SU-DHL-6 (cell line): ENCODE data around the gene CRYBA1.

Source experiments
- EZH2phosphoT487 ChIP-seq: fragments of 200-600 bp; sonication (generic), shearing (Covaris generic); conservative IDR thresholded peaks from 2 replicates; pipeline ENCODE4 v1.6.1; 2018; ENCODE audit warnings: mild to moderate bottlenecking, antibody characterized with exemption, low read length, moderate library complexity, mixed read lengths
- TF ChIP-seq, protein P1 (sequence below): fragments of 200-600 bp; sonication (generic); IDR thresholded peaks from one replicate; pipeline ENCODE4 v1.5.1; 2017; ENCODE audit warnings: antibody characterized with exemption, mild to moderate bottlenecking, low read length, moderate library complexity; ENCODE audit not compliant: insufficient read depth, poor library complexity, severe bottlenecking

DNA sequence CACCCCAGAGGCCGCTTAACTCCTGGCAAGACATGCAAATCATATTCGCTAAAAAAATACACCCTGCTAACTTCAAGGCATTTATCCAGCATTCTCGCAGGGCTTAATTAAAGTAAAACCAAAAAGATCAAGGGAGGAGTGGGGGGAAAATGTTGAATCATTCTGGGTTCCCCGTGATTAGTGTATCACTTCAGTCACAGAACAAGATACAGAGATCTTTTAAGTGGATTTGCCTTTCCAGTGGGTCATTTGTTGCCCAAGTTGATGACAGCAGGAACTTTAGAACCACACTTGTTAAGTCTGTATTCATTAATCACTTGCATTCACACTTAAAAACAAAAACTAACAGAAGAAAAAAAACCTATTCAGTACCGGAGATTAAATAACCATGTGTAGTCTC, 17.3 kb downstream of the CRYBA1 start:
- TF ChIP-seq, protein P1, sequence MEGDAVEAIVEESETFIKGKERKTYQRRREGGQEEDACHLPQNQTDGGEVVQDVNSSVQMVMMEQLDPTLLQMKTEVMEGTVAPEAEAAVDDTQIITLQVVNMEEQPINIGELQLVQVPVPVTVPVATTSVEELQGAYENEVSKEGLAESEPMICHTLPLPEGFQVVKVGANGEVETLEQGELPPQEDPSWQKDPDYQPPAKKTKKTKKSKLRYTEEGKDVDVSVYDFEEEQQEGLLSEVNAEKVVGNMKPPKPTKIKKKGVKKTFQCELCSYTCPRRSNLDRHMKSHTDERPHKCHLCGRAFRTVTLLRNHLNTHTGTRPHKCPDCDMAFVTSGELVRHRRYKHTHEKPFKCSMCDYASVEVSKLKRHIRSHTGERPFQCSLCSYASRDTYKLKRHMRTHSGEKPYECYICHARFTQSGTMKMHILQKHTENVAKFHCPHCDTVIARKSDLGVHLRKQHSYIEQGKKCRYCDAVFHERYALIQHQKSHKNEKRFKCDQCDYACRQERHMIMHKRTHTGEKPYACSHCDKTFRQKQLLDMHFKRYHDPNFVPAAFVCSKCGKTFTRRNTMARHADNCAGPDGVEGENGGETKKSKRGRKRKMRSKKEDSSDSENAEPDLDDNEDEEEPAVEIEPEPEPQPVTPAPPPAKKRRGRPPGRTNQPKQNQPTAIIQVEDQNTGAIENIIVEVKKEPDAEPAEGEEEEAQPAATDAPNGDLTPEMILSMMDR: no peak
- TF ChIP-seq EZH2phosphoT487: no peak
